T-cell (primary cell): ENCODE results near the gene NOLC1. TPM values are rescaled to one million over a fixed set of nuclear protein-coding genes. Genes with fewer than 3 reads are reported as not detected.

Experiments
- ATAC-seq, 4 experiments: fragments of 200-7000 bp in 3 of 4; fragments of 150-1000 bp in 1 of 4; cut with Tn5 transposase; replicated peaks in 1 of 4; 1 replicate in 3 of 4; 2 replicates in 1 of 4; pipeline ENCODE4 v1.10.0; 2021; ENCODE audit warnings: moderate library complexity in 3 of 4, mild to moderate bottlenecking in 2 of 4, moderate number of reproducible peaks in 1 of 4
- CTCF ChIA-PET, 2 donors: fragments of 300-600 bp; sonication (Branson Sonifier 250); formaldehyde crosslinking; loops; one replicate each; lab custom pipeline; 2022; ENCODE audit warnings: antibody characterized with exemption in 2 of 2; lab: Charles Lee
- POLR2A ChIA-PET, 2 donors: fragments of 300-600 bp; sonication (Branson Sonifier 250); formaldehyde crosslinking; loops; one replicate each; lab custom pipeline; 2022; ENCODE audit warnings: antibody characterized with exemption in 2 of 2; lab: Charles Lee
- DNase-seq, 35 experiments: peaks; one replicate each; pipeline versions ENCODE4 v3.0.0 to v3.0.0-alpha.2; 2013 to 2023
- H3K27ac ChIP-seq: one replicate; pipeline ENCODE4 v1.5.1; 2013; ENCODE audit warnings: low read length
- H3K27me3 ChIP-seq, 2 experiments: replicated peaks in 1 of 2; 1 replicate in 1 of 2; 2 replicates in 1 of 2; pipeline versions ENCODE4 v1.6.1 to v1.7.0; 2013; ENCODE audit warnings: low read length in 1 of 2, mixed read lengths in 1 of 2; ENCODE audit not compliant: control insufficient read depth in 2 of 2, insufficient read depth in 2 of 2; ENCODE audit errors: extremely low read depth in 1 of 2
- H3K36me3 ChIP-seq, 2 donors: 1 replicate in 1 of 2; 2 replicates in 1 of 2; pipeline versions ENCODE4 v1.6.1 to v1.7.0; 2013; ENCODE audit warnings: low read length in 1 of 2; ENCODE audit not compliant: control insufficient read depth in 2 of 2, insufficient read depth in 1 of 2; ENCODE audit errors: extremely low read depth in 1 of 2
- H3K4me1 ChIP-seq, 2 experiments: 1 replicate in 1 of 2; 2 replicates in 1 of 2; pipeline versions ENCODE4 v1.6.1 to v1.7.0; 2013; ENCODE audit warnings: low read length in 2 of 2, mixed read lengths in 1 of 2; ENCODE audit not compliant: insufficient read depth in 2 of 2, control insufficient read depth in 1 of 2; ENCODE audit errors: extremely low read depth in 1 of 2
- H3K4me3 ChIP-seq, 2 donors: 1 replicate in 1 of 2; 2 replicates in 1 of 2; pipeline versions ENCODE4 v1.5.1 to v1.7.0; 2013; ENCODE audit warnings: mild to moderate bottlenecking in 2 of 2, low read length in 1 of 2, moderate library complexity in 1 of 2; ENCODE audit not compliant: control insufficient read depth in 1 of 2; ENCODE audit errors: extremely low read depth in 1 of 2
- H3K9me3 ChIP-seq: 2 replicates; pipeline ENCODE4 v1.7.0; 2013
- H3K27ac Mint-ChIP-seq, 2 donors: one replicate each; pipeline ENCODE4 v1.8.0; 2020 to 2021; ENCODE audit warnings: mild to moderate bottlenecking in 2 of 2, mixed read lengths in 2 of 2
- H3K27me3 Mint-ChIP-seq, 2 donors: one replicate each; pipeline ENCODE4 v1.8.0; 2021 to 2022; ENCODE audit warnings: mixed read lengths in 2 of 2
- H3K36me3 Mint-ChIP-seq: one replicate; pipeline ENCODE4 v1.8.0; 2021; ENCODE audit warnings: mixed read lengths
- H3K4me1 Mint-ChIP-seq, 3 donors: one replicate each; pipeline ENCODE4 v1.8.0; 2020 to 2022; ENCODE audit warnings: mixed read lengths in 3 of 3, mild to moderate bottlenecking in 1 of 3
- H3K4me3 Mint-ChIP-seq, 3 donors: one replicate each; pipeline ENCODE4 v1.8.0; 2020 to 2022; ENCODE audit warnings: mild to moderate bottlenecking in 3 of 3, mixed read lengths in 3 of 3, moderate library complexity in 3 of 3
- H3K9me3 Mint-ChIP-seq, 3 donors: one replicate each; pipeline ENCODE4 v1.8.0; 2020 to 2022; ENCODE audit warnings: mixed read lengths in 3 of 3
- WGBS: methylation state at CpG from one replicate; pipeline ENCODE4 v1.1.5; 2013; ENCODE audit warnings: missing lambda C conversion rate; ENCODE audit not compliant: insufficient coverage; 5-methylcytosine and 5-hydroxymethylcytosine counted together
- total RNA-seq, 35 experiments: library from RNA in 6 of 35; stranded (reverse) in 6 of 35; fragments of 120-200 nt in 1 of 35; gene quantifications; one replicate each; pipeline versions ENCODE4 v1.2.1 to v1.2.4 and lab custom pipeline; 2013 to 2026

The NOLC1 gene
- 10 to 100 TPM; 40.7 to 69.8 (median 62.4) TPM for total RNA-seq
- 48.4 TPM for total RNA-seq (2013)
- total RNA-seq (lab: John Stamatoyannopoulos, UW) = 84.1 to 1,152 (median 118) reads per million in 29 experiments

DNA sequence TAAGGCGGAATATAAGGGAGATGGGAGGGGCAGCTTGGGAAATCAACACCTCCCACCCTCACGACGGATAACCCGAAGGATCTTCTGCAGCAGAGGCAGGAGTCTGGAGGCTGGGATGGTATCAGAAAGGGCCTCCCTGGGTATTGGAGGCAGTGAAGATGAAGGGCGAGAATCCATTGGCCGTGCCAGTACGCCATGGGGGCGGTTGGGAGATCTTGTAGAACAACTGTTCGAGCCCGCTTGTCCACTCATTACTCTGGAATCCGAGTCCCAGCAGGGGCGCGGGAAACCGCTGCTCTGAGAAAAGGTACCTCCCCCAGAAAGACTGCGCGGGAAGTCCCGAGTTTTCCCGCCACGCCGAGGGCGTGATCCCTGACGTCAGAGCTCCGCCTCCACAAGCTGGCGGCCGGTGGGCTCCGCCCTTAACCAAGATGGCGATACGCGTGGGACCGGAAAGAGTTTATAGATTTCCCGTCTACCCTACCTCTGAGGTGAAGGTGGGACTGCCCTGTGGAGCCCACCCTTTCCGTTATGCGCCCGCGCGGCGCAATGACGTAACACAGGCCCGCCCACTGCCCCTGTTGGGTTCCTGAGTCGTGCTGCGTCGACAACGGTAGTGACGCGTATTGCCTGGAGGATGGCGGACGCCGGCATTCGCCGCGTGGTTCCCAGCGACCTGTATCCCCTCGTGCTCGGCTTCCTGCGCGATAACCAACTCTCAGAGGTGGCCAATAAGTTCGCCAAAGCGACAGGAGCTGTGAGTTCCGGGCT lies at the start of gene NOLC1:
NOLC1 (plus strand) TSS at position 616 of the 771 bp plus-strand sequence; CDS start at position 638, 22 bp downstream.
- Mint-ChIP-seq H3K27ac (peak within 1 kb of the TSS; percentile 89 to 93), H3K9me3 (no peaks in the 10 kb centered on the region), H3K4me1 (peaks cover 46 to 53% (median 47%) of the 10 kb centered on the region in 3 donors), H3K27me3 (no peaks in the 10 kb centered on the region), H3K36me3 (peaks cover 26% of the 10 kb centered on the region), H3K4me3 (peak within 1 kb of the TSS; percentile 89 to 96 (median 94))
- ATAC-seq (peak; percentile 93 to 97 (median 95)), DNase-seq (peak; percentile 99 to 100 (median 100))
- no peaks in the 10 kb centered on the region for H3K9me3 ChIP-seq
- H3K27me3 ChIP-seq = no peaks in the 10 kb centered on the region
- WGBS = 4% methylated on average over 55 of the region's 59 CpGs
- peak within 1 kb of the TSS; percentile 94 for H3K27ac ChIP-seq
- CTCF ChIA-PET = interaction anchor here in 1 of 2 donors (0.5 to 1.7 kb wide), 6 partner anchors 17 to 463 kb away, joined by 3 to 8 read pairs (median 3); partner anchors contain the start of genes CUEDC2 and PPRC1
- peaks cover 9 to 38% of the 10 kb centered on the region in 2 experiments for H3K4me1 ChIP-seq
- H3K4me3 ChIP-seq = peak within 1 kb of the TSS; percentile 63 to 94
- H3K36me3 ChIP-seq = peaks cover 10 to 49% of the 10 kb centered on the region in 2 donors
- POLR2A ChIA-PET = interaction anchor here (0.6 to 1.1 kb wide), 4 partner anchors 16 to 1617 kb away, joined by 3 to 8 read pairs (median 4); no protein-coding TSS in a partner anchor

DNA sequence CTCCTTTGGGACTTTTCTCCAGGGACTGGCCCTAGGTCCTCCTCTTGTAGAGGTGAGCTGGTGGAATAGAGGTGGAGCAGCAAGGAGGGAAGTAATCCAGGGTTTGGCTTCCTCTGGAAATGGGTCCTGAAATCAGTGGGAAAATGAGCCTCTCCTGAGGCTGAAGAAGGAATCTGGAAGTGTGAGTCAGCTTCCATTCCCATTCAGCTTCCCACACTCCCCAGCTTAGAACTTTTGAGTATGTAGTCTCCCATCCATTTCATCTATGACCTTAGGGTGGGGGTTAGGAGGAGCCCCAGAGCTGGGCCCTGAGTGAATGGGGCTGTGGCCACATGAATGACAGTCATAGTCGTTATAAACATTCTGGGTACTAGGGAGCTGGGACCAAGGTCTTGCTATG lies 49.8 kb upstream of the NOLC1 start:
- H3K4me3 Mint-ChIP-seq = no peak overlapping the region
- no peaks in the 10 kb centered on the region for H3K27me3 Mint-ChIP-seq
- H3K4me1 Mint-ChIP-seq = peaks cover 11 to 14% (median 14%) of the 10 kb centered on the region in 3 donors
- DNase-seq (no peak), ATAC-seq (no peak)
- H3K4me1 ChIP-seq = peaks cover 3 to 13% of the 10 kb centered on the region in 2 experiments
- no peak overlapping the region for H3K27ac Mint-ChIP-seq
- no peaks in the 10 kb centered on the region for H3K27me3 ChIP-seq
- no peaks in the 10 kb centered on the region for H3K9me3 Mint-ChIP-seq
- POLR2A ChIA-PET = interaction anchor here in 1 of 2 donors (0.6 kb wide), 1 partner anchor 360 kb away, joined by 5 read pairs; no protein-coding TSS in a partner anchor
- H3K36me3 ChIP-seq = peaks cover 0 to 23% of the 10 kb centered on the region in 2 donors
- CTCF ChIA-PET = interaction anchor here in 1 of 2 donors (0.8 kb wide), 1 partner anchor 30 kb away, joined by 4 read pairs; no protein-coding TSS in a partner anchor
- 83% methylated on average over 1 of the region's 1 CpG for WGBS
- H3K4me3 ChIP-seq = no peak overlapping the region
- peaks cover 11% of the 10 kb centered on the region for H3K36me3 Mint-ChIP-seq
- H3K27ac ChIP-seq = no peak overlapping the region
- H3K9me3 ChIP-seq = no peaks in the 10 kb centered on the region

DNA sequence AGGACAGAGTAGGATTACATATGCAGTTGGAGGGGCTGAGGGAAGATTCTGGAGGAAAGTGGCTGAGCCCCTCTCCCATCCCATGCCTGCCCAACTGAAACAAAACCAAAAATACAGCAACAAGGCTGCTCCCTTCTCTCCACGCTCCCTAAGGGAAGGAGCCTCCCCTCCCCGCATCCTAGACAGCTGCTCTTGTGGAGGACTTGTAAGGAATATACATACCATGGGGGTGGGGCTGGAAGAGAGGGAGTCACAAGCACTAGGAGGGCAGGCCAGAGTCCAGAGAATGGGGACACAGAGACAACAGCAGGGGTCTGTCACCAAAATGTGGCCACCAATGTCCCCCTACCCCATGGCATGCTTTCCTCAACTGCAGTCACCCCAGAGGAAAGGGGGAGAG lies 45.2 kb upstream of the NOLC1 start:
- CTCF ChIA-PET = interaction anchor here in 1 of 2 donors (0.6 kb wide), 1 partner anchor 165 kb away, joined by 7 read pairs; no protein-coding TSS in a partner anchor
- no CpG with 5 or more reads among the region's 2 CpGs for WGBS
- Histone ChIP-seq H3K4me3 (no peak overlapping the region), H3K27me3 (no peaks in the 10 kb centered on the region), H3K9me3 (no peaks in the 10 kb centered on the region), H3K4me1 (peaks cover 3 to 18% of the 10 kb centered on the region in 2 experiments), H3K36me3 (peaks cover 23 to 63% of the 10 kb centered on the region in 2 donors), H3K27ac (no peak overlapping the region)
- ATAC-seq = no peak
- DNase-seq = no peak
- Mint-ChIP-seq H3K4me1 (peaks cover 16 to 21% (median 16%) of the 10 kb centered on the region in 3 donors), H3K36me3 (peaks cover 34% of the 10 kb centered on the region), H3K9me3 (no peaks in the 10 kb centered on the region), H3K27ac (peak overlapping the region in 1 of 2 donors; percentile 48), H3K4me3 (no peak overlapping the region), H3K27me3 (no peaks in the 10 kb centered on the region)
- POLR2A ChIA-PET = interaction anchor here in 1 of 2 donors (0.6 kb wide), 1 partner anchor 1311 kb away, joined by 7 read pairs; no protein-coding TSS in a partner anchor

DNA sequence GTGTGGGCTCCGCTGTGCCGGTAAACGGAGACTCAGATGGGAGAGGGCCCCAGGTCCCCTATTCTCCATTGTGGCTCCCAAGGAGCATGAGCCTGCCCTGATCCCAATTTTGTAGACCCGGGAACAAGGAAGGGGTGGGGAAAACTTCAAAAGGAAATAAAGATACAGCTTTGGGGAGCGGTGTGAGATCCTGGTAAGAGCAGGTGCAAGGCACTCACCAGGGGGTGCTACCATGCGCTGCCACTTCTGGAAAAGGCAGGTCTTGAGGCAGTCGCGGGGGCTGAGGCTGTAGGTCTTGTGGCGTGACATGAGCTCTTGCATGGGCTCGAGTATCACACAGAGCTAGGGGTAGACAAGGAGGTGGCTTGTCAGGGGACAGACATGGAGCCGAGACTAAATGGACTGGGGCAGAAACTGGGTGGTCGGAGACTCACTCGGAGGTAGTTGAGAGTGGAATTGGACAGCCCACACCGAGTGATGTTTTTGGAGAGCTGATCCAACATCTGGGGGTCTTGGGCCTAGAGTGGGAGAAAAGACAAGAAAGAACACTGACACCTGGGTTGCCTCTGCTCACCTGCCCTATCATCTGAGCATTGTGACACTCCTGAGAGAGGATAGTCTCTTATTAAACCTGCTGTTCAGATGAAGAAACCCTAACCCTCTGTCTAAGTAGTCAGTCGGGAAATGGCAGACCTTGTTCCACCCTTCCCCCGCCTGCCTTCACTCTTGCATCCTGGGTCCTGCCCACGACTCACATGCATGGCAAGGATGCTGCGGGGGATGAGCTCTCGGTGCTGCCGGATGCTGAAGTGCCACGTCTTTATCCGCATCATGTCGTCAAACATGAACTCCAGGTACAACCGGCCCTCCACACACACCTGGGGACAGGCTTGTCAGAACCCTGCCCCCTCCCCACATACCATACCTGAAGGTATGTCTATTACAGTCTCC lies 42.7 kb upstream of the NOLC1 start:
- Histone ChIP-seq H3K4me1 (peaks cover 17 to 39% of the 10 kb centered on the region in 2 experiments), H3K9me3 (no peaks in the 10 kb centered on the region), H3K4me3 (no peak overlapping the region), H3K27ac (no peak overlapping the region), H3K27me3 (no peaks in the 10 kb centered on the region), H3K36me3 (peaks cover 23 to 67% of the 10 kb centered on the region in 2 donors)
- Mint-ChIP-seq H3K27me3 (no peaks in the 10 kb centered on the region), H3K27ac (no peak overlapping the region), H3K4me3 (no peak overlapping the region), H3K36me3 (peaks cover 34% of the 10 kb centered on the region), H3K9me3 (no peaks in the 10 kb centered on the region), H3K4me1 (peaks cover 29 to 38% (median 34%) of the 10 kb centered on the region in 3 donors)
- ChIA-PET CTCF (no interaction called here), POLR2A (no interaction called here)
- WGBS = 98% methylated on average over 19 of the region's 24 CpGs
- DNase-seq = no peak
- no peak for ATAC-seq

DNA sequence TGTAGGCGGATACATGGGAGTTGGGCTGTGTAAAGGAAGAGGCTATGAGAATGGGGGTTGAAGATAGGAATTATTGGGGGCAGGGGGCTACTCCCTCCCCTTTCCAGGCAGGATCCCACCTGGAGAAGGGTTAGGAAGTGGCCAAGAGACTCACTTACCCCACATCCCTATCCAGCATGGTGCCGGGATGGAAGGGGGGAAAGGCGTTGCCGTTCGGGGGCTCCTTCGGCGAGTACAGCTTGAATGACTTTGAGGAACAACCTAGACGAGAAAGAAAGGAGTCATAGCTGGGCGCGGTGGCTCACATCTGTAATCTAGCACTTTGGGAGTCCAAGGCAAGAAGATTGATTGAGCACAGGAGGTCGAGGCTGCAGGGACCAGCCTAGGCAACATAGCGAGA lies 40.9 kb upstream of the NOLC1 start:
- peaks cover 17 to 42% of the 10 kb centered on the region in 2 experiments for H3K4me1 ChIP-seq
- H3K27ac Mint-ChIP-seq = peak overlapping the region in 1 of 2 donors; percentile 34
- no peaks in the 10 kb centered on the region for H3K9me3 Mint-ChIP-seq
- CTCF ChIA-PET = no interaction called here
- no peaks in the 10 kb centered on the region for H3K9me3 ChIP-seq
- DNase-seq (no peak), ATAC-seq (no peak)
- POLR2A ChIA-PET = no interaction called here
- H3K4me3 Mint-ChIP-seq = no peak overlapping the region
- WGBS = 98% methylated on average over 8 of the region's 12 CpGs
- H3K27me3 ChIP-seq = no peaks in the 10 kb centered on the region
- no peaks in the 10 kb centered on the region for H3K27me3 Mint-ChIP-seq
- peaks cover 31% of the 10 kb centered on the region for H3K36me3 Mint-ChIP-seq
- no peak overlapping the region for H3K4me3 ChIP-seq
- no peak overlapping the region for H3K27ac ChIP-seq
- H3K36me3 ChIP-seq = peaks cover 23 to 59% of the 10 kb centered on the region in 2 donors
- peaks cover 34 to 39% (median 35%) of the 10 kb centered on the region in 3 donors for H3K4me1 Mint-ChIP-seq
